ENCODE measurements around the gene KCNQ1OT1.

GRCh38 chr11:2579315-2580060 lies 120.3 kb downstream of the KCNQ1OT1 start:
- TF ChIP-seq EP300 (IDR thresholded peaks at IDR 0.05) (no peak), POLR2A (IDR thresholded peaks at IDR 0.05) (no peak), POLR2AphosphoS5 (IDR thresholded peaks at IDR 0.05) (no peak)
- TF ChIP-seq, protein P1, sequence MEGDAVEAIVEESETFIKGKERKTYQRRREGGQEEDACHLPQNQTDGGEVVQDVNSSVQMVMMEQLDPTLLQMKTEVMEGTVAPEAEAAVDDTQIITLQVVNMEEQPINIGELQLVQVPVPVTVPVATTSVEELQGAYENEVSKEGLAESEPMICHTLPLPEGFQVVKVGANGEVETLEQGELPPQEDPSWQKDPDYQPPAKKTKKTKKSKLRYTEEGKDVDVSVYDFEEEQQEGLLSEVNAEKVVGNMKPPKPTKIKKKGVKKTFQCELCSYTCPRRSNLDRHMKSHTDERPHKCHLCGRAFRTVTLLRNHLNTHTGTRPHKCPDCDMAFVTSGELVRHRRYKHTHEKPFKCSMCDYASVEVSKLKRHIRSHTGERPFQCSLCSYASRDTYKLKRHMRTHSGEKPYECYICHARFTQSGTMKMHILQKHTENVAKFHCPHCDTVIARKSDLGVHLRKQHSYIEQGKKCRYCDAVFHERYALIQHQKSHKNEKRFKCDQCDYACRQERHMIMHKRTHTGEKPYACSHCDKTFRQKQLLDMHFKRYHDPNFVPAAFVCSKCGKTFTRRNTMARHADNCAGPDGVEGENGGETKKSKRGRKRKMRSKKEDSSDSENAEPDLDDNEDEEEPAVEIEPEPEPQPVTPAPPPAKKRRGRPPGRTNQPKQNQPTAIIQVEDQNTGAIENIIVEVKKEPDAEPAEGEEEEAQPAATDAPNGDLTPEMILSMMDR (IDR thresholded peaks at IDR 0.05) = no peak
